ENCODE results near the gene PNPT1. TPM values are rescaled to one million over a fixed set of nuclear protein-coding genes. Genes with fewer than 3 reads are reported as not detected.

Gene PNPT1
- total and polyA plus RNA-seq, 10 of the 15 experiments (the other 5 are each of a cell fraction or from before 2014, with no cell fraction given), result 34.2 to 67.7 (median 43.3) TPM

- TF ChIP-seq BCLAF1 (IDR thresholded peaks at IDR 0.05), result no peak
These were observed at the start of gene PNPT1 (continued) for GRCh38 chr2:55693181-55694125.

- ATAC-seq, result no peak
- SMC1A ChIA-PET (ENCODE audit: uncharacterized antibody, unreplicated experiment), result no interaction called here
- no peak for TF ChIP-seq NR2C2 (IDR thresholded peaks at IDR 0.05; ENCODE audit: borderline replicate concordance, control insufficient read depth, insufficient read length, low read depth)
- no peak for TF ChIP-seq USF1 (IDR thresholded peaks at IDR 0.05; ENCODE audit: borderline replicate concordance, extremely low read length, insufficient read depth, low read depth, low read length)
- no peak for TF ChIP-seq MEF2A (IDR thresholded peaks at IDR 0.05; ENCODE audit: insufficient read depth, low read depth, low read length)
- TF ChIP-seq HDAC6 (IDR thresholded peaks at IDR 0.05; ENCODE audit: unreplicated experiment), result no peak
- TF ChIP-seq MYB (IDR thresholded peaks at IDR 0.05; ENCODE audit: borderline replicate concordance, low read depth, low read length), result no peak
- no peak for TF ChIP-seq ZNF687 (IDR thresholded peaks at IDR 0.05)
- no peak for TF ChIP-seq SREBF1 (IDR thresholded peaks at IDR 0.05; ENCODE audit: low read length)
- TF ChIP-seq TARDBP (IDR thresholded peaks at IDR 0.05; ENCODE audit: borderline replicate concordance), result no peak
- TF ChIP-seq SKIL (IDR thresholded peaks at IDR 0.05; ENCODE audit: low read depth, poor library complexity, severe bottlenecking), result no peak
- TF ChIP-seq FOXK2 (IDR thresholded peaks at IDR 0.05), result no peak
These were observed 49.4 kb upstream of the PNPT1 start for GRCh38 chr2:55742996-55743395.

More at GRCh38 chr2:55742996-55743395, 49.4 kb upstream of the PNPT1 start:
- WGBS (ENCODE audit: insufficient coverage, insufficient replicate concordance, low lambda C conversion rate, missing lambda C conversion rate), result 48% methylated on average over 3 of the region's 3 CpGs
- no peak overlapping the region for H3K4me2 ChIP-seq (ENCODE audit: control insufficient read depth, insufficient read depth)
- no peak overlapping the region for H2AFZ ChIP-seq (ENCODE audit: control insufficient read depth, low read depth, low read length)
- no peak overlapping the region for H3K9ac ChIP-seq (ENCODE audit: control insufficient read depth, insufficient read depth, low read length)
- intact Hi-C loops (cut with micrococcal nuclease; ENCODE audit: unreplicated experiment), result no loop called here
- CTCF ChIA-PET, result no interaction called here
- no peaks in the 10 kb centered on the region for H3K27me3 ChIP-seq (replicated peaks in 1 of 2; ENCODE audit: control insufficient read depth in 2 of 2, insufficient read depth in 2 of 2, low read length in 1 of 2)
- RAD21 ChIA-PET (ENCODE audit: unreplicated experiment), result no interaction called here
- no peaks in the 10 kb centered on the region for H3K36me3 ChIP-seq (ENCODE audit: control insufficient read depth in 2 of 2, insufficient read depth in 2 of 2, low read length in 1 of 2)
- no peaks in the 10 kb centered on the region for H4K20me1 ChIP-seq (ENCODE audit: control insufficient read depth, insufficient read depth)
- H3K4me3 ChIP-seq, result no peak overlapping the region
- H3K79me2 ChIP-seq (ENCODE audit: control insufficient read depth, insufficient read depth, low read length), result no peaks in the 10 kb centered on the region
- in situ Hi-C loops (cut with MboI), result no loop called here
- H3K27ac ChIP-seq (ENCODE audit: control insufficient read depth, insufficient read depth), result no peak overlapping the region
- H3K4me1 ChIP-seq (ENCODE audit: control insufficient read depth, insufficient read depth, low read length), result no peaks in the 10 kb centered on the region
- BruUV-seq (replicated peaks), result no TSS peak
- POLR2A ChIA-PET, result no interaction called here
- no peak for DNase-seq (ENCODE audit: low read depth, low spot score)
- FAIRE-seq, result no peak
- no peaks in the 10 kb centered on the region for H3K9me3 ChIP-seq (replicated peaks; ENCODE audit: control insufficient read depth, insufficient read depth, low read length)
